ENCODE measurements around the gene ETNK1. TPM values are rescaled to one million over a fixed set of nuclear protein-coding genes. Genes with fewer than 3 reads are reported as not detected.

The ETNK1 gene
- total RNA-seq, 2 donors from 2014 or later, result 81.7 to 87.5 TPM

DNA sequence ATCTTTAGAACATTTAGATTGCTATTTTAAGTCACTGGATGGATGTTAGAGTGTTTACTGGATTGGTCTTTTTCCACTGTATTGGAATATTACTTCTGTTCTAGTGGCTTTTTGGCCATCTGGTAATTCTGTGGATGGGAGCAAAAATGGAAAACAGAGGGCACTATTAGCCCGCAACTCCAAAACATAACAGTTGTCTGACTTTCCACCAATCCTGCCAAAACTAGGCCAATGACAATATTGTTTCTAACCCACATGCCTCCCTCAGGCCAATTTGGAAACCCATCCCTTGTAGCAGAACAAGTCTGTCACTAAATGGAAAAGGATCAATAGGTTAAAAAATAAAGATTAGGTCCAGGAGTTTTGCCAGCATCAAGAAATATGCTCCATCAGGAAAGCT is 97.8 kb downstream of the ETNK1 start:
- Mint-ChIP-seq H3K4me1 (no peaks in the 10 kb centered on the region), H3K36me3 (ENCODE audit: low read depth) (no peaks in the 10 kb centered on the region), H3K9me3 (no peaks in the 10 kb centered on the region), H3K27me3 (peaks cover 27% of the 10 kb centered on the region), H3K4me3 (no peak overlapping the region), H3K27ac (no peak overlapping the region)
- no peak for ATAC-seq (replicated peaks)

DNA sequence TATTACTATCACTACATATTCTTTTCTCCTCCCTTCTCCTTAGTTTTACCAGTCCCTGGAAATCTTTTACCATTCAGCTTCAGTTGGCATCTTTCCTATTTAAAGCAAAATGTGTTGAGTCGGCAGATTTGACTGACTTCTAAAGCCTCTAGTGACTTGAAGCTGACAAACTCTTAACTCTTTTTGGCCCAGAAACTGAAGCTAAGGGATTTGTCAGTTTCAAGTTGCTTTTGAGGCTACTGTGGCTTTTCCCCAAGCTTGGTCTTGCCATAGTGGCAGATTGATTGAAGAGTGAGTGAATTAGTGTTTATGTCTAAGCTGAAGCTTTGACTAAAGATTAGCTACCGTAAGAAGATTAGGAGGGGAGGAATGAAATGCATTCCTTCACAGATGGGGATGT is 104.0 kb downstream of the ETNK1 start:
- no peak for ATAC-seq (replicated peaks)
- Mint-ChIP-seq H3K9me3 (no peaks in the 10 kb centered on the region), H3K4me3 (no peak overlapping the region), H3K27me3 (peaks cover 5% of the 10 kb centered on the region), H3K27ac (no peak overlapping the region), H3K4me1 (no peaks in the 10 kb centered on the region), H3K36me3 (ENCODE audit: low read depth) (no peaks in the 10 kb centered on the region)

DNA sequence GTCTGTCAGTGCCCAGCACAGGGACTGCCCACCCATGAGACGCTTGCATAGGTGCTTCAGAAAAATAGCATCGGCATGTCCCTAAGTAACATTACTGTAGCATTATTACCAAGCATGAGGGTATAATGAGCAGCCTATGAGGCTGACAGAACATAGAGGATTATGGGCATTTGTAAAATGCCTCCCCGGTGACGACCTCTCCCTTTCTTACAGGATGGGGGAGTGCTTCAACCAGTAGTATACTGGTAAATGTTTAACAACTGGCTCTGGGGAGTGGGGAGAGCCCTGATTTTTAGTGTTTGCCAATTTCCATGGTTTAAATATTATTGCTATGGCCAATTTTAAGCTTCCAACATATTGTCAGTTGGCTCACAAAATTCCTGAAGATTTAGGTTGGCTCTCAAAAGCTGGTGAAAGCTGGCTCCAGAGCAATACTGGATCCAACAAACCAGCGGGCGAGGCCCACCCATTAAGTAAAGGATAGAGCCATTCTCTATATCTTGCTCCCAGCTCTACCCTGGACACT is 104.5 kb downstream of the ETNK1 start:
- no peaks in the 10 kb centered on the region for H3K36me3 Mint-ChIP-seq (ENCODE audit: low read depth)
- H3K4me3 Mint-ChIP-seq, result no peak overlapping the region
- no peak for ATAC-seq (replicated peaks)
- H3K9me3 Mint-ChIP-seq, result no peaks in the 10 kb centered on the region
- H3K27ac Mint-ChIP-seq, result no peak overlapping the region
- no peaks in the 10 kb centered on the region for H3K4me1 Mint-ChIP-seq
- peaks cover 5% of the 10 kb centered on the region for H3K27me3 Mint-ChIP-seq

DNA sequence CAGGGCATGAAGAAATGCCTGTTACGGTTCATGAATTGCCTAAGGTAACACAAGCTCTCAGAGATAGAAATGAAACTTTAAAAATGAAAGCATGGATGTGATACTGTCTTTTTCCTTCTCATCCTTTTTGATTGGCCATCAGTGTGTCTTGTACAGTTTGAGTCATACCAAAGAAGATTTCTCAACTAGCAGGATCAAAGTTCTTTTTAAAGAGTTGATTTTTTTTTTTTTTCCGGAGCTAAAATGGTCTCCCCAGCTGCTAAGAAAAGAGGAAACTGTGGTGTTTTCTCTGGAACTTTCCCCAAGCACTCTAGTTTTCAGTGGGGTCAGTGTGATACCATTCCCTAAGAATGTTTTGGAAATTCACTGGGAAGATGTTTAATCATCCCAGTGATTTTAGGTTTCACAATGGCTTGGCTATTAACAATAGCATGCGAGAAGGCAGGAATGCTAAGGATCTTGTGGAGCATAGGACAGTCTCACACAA is 105.0 kb downstream of the ETNK1 start:
- no peak overlapping the region for H3K4me3 Mint-ChIP-seq
- no peaks in the 10 kb centered on the region for H3K9me3 Mint-ChIP-seq
- no peak overlapping the region for H3K27ac Mint-ChIP-seq
- no peak for ATAC-seq (replicated peaks)
- no peaks in the 10 kb centered on the region for H3K4me1 Mint-ChIP-seq
- H3K36me3 Mint-ChIP-seq (ENCODE audit: low read depth), result no peaks in the 10 kb centered on the region
- peaks cover 5% of the 10 kb centered on the region for H3K27me3 Mint-ChIP-seq

DNA sequence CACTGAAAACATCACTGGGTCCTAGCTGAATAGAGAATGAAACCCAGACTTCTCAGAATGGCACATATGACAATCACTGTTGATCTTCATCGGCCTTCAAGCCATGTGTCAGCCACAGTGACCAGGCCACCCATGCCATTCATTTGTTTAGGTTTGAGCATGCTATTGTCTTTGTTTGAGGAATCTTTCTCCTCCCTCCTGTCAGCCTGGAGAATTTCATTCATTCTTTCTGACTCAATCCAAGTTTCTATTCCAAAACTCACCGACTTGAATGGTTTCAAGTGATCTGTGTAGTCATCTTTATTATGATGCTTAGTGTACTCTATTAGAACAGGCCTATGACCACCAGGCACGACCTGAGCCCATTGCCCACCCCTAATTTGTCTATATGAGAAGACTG is 106.3 kb downstream of the ETNK1 start:
- ATAC-seq (replicated peaks), result no peak
- Mint-ChIP-seq H3K9me3 (peaks cover 3% of the 10 kb centered on the region), H3K4me3 (no peak overlapping the region), H3K27me3 (no peaks in the 10 kb centered on the region), H3K27ac (no peak overlapping the region), H3K4me1 (no peaks in the 10 kb centered on the region), H3K36me3 (ENCODE audit: low read depth) (no peaks in the 10 kb centered on the region)

- ATAC-seq (replicated peaks), result no peak
- H3K27ac Mint-ChIP-seq, result no peak overlapping the region
- no peaks in the 10 kb centered on the region for H3K36me3 Mint-ChIP-seq (ENCODE audit: low read depth)
- no peak overlapping the region for H3K4me3 Mint-ChIP-seq
- H3K4me1 Mint-ChIP-seq, result no peaks in the 10 kb centered on the region
- peaks cover 3% of the 10 kb centered on the region for H3K9me3 Mint-ChIP-seq
- H3K27me3 Mint-ChIP-seq, result peaks cover 1% of the 10 kb centered on the region
These were observed 108.8 kb downstream of the ETNK1 start for GRCh38 chr12:22733756-22734155.

GRCh38 chr12:22738945-22739344 is 114.0 kb downstream of the ETNK1 start:
- ATAC-seq (replicated peaks), result no peak
- peaks cover 4% of the 10 kb centered on the region for H3K27me3 Mint-ChIP-seq
- no peak overlapping the region for H3K27ac Mint-ChIP-seq
- no peaks in the 10 kb centered on the region for H3K4me1 Mint-ChIP-seq
- H3K9me3 Mint-ChIP-seq, result peaks cover 3% of the 10 kb centered on the region
- no peak overlapping the region for H3K4me3 Mint-ChIP-seq
- no peaks in the 10 kb centered on the region for H3K36me3 Mint-ChIP-seq (ENCODE audit: low read depth)

Other genes starting within 250 kb of the ETNK1 start
- 10 to 100 TPM; 32.4 to 33.3 TPM for gene C2CD5, start 80.6 kb upstream of the ETNK1 start, total RNA-seq